ENCODE measurements around the gene ZNF549.
"Not testable (repeated sequence)": the region's sequence is repeated elsewhere in the genome, so short reads cannot be mapped to it uniquely, and the experiment has no call there.

Gene ZNF549

DNA sequence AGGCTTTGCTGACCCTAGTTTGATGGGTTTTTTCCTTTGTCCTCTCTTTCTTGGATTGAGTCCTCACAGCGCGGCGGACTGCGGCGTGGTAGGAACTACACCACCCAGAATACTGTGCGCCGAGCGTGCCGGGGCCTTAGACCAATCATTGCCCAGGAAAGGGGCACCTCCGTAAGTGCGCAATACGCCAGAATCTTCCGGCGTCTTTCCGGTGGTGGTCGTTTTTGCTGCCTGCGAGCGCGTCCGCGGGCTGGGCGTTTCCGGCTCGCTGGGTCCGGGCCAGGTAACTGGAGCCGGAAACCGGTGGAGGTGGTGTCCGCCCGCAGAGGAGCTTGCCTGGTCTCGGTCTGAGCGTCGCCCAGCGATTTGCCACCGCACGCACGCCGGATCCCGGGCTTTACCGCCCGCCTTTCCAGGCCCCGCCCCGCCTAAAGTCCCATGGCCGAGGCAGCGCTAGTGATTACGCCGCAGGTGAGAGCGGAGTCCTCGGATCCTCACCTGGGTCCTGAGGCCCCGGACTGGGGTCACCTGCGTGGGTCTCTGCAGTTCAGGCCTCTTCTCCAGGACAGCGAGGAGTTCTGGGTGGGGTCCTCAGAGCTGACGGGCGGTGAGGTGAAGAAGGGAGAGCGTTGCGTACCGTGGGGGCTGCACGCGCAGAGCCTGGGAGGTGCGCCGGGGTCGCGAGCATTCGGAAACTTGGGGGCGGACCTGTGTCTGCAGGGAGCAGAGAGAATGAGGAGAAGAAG is at the start of gene ZNF549:
Gene ZNF549, plus strand, starts transcription at position 221 of the 746 bp plus-strand sequence. Its CDS starts 218 bp downstream, at position 439.
- TF ChIP-seq, protein P1, sequence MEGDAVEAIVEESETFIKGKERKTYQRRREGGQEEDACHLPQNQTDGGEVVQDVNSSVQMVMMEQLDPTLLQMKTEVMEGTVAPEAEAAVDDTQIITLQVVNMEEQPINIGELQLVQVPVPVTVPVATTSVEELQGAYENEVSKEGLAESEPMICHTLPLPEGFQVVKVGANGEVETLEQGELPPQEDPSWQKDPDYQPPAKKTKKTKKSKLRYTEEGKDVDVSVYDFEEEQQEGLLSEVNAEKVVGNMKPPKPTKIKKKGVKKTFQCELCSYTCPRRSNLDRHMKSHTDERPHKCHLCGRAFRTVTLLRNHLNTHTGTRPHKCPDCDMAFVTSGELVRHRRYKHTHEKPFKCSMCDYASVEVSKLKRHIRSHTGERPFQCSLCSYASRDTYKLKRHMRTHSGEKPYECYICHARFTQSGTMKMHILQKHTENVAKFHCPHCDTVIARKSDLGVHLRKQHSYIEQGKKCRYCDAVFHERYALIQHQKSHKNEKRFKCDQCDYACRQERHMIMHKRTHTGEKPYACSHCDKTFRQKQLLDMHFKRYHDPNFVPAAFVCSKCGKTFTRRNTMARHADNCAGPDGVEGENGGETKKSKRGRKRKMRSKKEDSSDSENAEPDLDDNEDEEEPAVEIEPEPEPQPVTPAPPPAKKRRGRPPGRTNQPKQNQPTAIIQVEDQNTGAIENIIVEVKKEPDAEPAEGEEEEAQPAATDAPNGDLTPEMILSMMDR (IDR thresholded peaks at IDR 0.05) = no peak

DNA sequence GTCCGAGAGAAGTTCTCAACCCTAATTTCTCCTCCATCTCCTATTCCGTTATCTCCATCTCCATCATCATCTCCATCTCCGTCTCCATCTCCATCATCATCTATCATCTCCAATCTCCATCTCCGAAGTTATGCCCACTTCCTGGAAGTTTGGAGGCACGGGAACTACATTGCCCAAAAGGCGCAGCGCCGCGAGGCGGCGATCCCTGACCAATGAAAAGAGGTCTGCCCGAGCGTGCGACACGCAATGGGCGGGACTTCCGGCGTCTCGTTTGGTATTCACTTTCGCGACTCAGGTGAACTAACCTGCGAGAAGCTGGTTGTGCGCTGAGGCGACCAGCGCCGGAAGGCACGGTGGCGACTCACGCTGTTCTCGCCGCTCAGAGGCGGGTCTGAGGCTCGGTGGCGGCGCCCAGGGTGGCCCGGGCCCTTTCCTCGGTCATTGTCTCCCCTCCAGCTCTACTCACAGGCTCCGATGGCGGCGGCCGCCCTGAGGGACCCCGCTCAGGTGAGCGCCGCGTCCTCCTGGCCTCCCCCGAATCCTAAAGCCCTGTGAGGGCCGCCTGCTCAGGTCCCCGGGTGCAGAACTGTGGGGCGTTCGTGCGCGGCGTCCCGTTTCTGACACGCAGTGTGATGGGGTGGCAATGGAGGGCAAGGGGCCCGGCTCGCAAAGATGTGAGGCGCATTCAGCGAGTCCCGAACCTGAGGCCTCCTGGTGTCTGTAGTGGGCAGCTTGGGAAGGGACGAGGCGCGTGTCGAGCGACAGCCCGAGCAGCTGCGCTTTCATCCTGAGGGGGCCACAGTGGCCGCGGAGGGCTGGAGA is 39.5 kb upstream of the ZNF549 start, which contains the start of gene ZNF419:
Gene ZNF419, plus strand, starts transcription at position 274 of the 822 bp plus-strand sequence. Its CDS starts 201 bp downstream, at position 475.
- TF ChIP-seq, protein P1 (IDR thresholded peaks at IDR 0.05) = not testable (repeated sequence)

DNA sequence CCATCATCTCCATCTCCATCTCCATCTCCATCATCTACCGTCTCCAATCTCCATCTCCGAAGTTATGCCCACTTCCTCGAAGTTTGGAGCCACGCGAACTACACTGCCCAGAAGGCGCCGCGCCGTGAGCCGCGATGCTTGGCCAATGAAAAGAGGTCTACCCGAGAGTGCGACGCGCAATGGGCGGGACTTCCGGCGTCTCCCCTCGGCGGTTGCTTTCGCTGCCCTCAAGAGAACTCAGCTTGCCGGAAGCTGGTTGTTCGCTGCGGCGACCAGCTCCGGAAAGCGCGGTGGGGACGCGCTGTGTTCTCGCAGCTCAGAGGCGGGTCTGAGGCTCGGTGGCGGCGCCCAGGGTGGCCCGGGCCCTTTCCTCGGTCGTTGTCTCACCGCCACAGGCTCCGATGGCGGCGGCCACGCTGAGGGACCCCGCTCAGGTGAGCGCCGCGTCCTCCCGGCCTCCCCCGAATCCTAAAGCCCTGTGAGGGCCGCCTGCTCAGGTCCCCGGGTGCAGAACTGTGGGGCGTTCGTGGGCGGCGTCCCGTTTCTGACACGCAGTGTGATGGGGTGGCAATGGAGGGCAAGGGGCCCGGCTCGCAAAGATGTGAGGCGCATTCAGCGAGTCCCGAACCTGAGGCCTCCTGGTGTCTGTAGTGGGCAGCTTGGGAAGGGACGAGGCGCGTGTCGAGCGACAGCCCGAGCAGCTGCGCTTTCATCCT is 27.3 kb upstream of the ZNF549 start, which contains the start of gene ZNF773:
Gene ZNF773, plus strand, starts transcription at position 259 of the 716 bp plus-strand sequence. Its CDS starts 143 bp downstream, at position 402.
- TF ChIP-seq, protein P1 (IDR thresholded peaks at IDR 0.05) = not testable (repeated sequence)

DNA sequence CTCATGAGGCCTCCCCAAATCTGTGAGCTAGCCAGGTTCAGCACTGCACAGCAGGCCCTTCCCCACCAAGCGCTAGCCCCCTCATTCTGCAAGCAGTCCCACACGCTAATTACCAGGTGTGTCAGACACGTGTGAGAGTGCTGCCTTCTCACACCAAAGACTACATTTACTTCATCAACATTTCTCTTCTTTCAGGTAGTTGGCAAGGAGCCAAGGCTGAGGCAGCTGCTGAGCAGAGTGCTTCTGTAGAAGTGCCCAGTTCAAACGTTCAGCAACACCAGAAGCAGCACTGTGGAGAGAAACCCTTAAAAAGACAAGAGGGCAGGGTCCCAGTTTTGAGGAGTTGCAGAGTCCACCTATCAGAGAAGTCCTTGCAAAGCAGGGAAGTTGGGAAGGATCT is 21.0 kb upstream of the ZNF549 start:
- TF ChIP-seq, protein P1 (IDR thresholded peaks at IDR 0.05) = no peak

DNA sequence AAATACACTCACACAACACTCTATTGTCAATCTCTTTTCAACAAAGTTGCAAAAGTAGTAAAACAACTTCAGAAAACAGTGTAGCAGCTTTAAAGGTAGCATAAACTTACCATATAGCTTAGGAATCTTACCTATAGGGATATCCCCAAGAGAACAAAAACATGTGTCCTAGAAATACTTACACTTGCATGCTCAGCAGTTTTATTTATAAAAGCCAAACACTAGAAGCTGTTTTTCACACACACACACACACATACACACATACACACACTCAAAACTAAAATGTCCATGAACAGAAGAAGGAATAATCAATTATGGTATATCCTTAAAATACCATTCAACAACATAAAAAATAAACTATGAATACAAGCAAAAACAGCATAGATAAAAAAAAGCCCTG is 15.7 kb upstream of the ZNF549 start:
- TF ChIP-seq, protein P1 (IDR thresholded peaks at IDR 0.05) = no peak

DNA sequence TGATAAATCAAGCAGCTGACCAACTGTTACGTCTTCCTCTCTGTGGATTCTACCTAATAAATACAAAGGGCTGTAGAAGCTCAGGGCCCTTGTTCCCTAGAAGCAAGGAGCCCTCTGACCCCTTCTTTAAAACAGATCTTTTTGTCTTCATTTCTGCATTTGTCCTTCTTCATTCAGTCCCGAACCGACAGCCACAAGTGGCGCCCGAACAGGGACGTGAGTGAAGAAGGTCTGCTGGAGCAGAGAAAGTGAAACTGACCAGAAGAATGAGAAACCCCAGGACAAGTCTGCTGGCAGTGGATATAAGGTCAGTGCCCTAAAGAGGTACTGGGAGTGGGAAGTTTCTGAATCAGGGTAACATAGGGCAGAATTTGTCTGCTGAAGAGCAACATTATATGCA is 14.3 kb upstream of the ZNF549 start:
- TF ChIP-seq, protein P1 (IDR thresholded peaks at IDR 0.05) = no peak

DNA sequence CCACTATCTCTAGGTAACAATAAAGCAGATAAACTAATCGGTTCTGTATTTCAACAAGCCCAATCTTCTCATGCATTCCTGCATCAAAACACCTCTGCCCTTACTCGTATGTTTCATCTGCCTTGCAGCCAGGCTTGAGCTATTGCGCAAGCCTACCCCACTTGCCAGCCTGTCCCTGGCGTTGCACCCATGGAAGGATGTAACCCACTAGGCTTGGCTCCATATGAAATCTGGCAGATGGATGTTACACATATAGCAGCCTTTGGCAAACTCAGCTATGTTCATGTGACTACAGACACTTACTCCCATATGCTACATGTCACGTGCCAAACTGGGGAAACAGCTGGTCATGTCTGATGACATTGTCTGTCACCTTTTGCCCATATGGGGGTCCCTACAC is 11.9 kb upstream of the ZNF549 start:
- TF ChIP-seq, protein P1 (IDR thresholded peaks at IDR 0.05) = no peak

Measured in LNCAP (cell line).